GM23248 (cell line): ENCODE measurements around the gene CPNE2.

Experiments used
- EZH2 ChIP-seq: fragments of 200-600 bp; sonication (generic); IDR thresholded peaks from 2 replicates; pipeline ENCODE4 v1.6.1; 2018; ENCODE audit warnings: antibody characterized with exemption, mild to moderate bottlenecking; ENCODE audit not compliant: insufficient read depth, poor library complexity, severe bottlenecking
- EZH2phosphoT487 ChIP-seq: fragments of 200-600 bp; sonication (generic); IDR thresholded peaks from 2 replicates; pipeline ENCODE4 v1.6.1; 2018; ENCODE audit warnings: antibody characterized with exemption, moderate library complexity, mild to moderate bottlenecking, low read depth; ENCODE audit not compliant: insufficient read depth

- TF ChIP-seq EZH2 (no peak), EZH2phosphoT487 (no peak)
These were observed 22.0 kb upstream of the CPNE2 start for GRCh38 chr16:57070424-57070823.
